Activated CD8-positive, alpha-beta memory T cell treated with anti-CD3 and anti-CD28 coated beads, Interleukin-2, amount 50 U/mL, for 24 hours (primary cell): ENCODE results near the gene CFAP97.
"Not testable (repeated sequence)": the region's sequence is repeated elsewhere in the genome, so short reads cannot be mapped to it uniquely, and the experiment has no call there.

Experiments
- DNase-seq: peaks from one replicate; pipeline ENCODE4 v3.0.0-alpha.2; 2020; ENCODE audit errors: extremely low read depth

The CFAP97 gene

GRCh38 chr4:185142912-185143600 is 60.7 kb downstream of the CFAP97 start, which contains the start of gene SLC25A4:
Gene SLC25A4 (plus strand): TSS chr4:185143266. CDS start chr4:185143373, 107 bp downstream.
- peak; percentile 45 for DNase-seq

GRCh38 chr4:185142564-185142911 is 61.3 kb downstream of the CFAP97 start:
- no peak for DNase-seq

- no peak for DNase-seq
Observed at GRCh38 chr4:185141777-185142176, 62.0 kb downstream of the CFAP97 start.

- no peak for DNase-seq
Observed at GRCh38 chr4:185139736-185140135, 64.1 kb downstream of the CFAP97 start.

GRCh38 chr4:185138161-185138560 is 65.6 kb downstream of the CFAP97 start:
- no peak for DNase-seq

GRCh38 chr4:185137233-185137925 is 66.4 kb downstream of the CFAP97 start:
- no peak for DNase-seq

- no peak for DNase-seq
Observed at GRCh38 chr4:185134307-185134869, 69.4 kb downstream of the CFAP97 start.

- DNase-seq: no peak
Observed at GRCh38 chr4:185128272-185129119, 75.3 kb downstream of the CFAP97 start.

- DNase-seq: no peak
Observed at GRCh38 chr4:185127021-185127925, 76.5 kb downstream of the CFAP97 start.

- DNase-seq: no peak
Observed at GRCh38 chr4:185124006-185124405, 79.8 kb downstream of the CFAP97 start.

GRCh38 chr4:185122681-185123345 is 81.0 kb downstream of the CFAP97 start:
- DNase-seq: no peak

GRCh38 chr4:185120631-185120946 is 83.2 kb downstream of the CFAP97 start:
- DNase-seq: no peak

- DNase-seq: no peak
Observed at GRCh38 chr4:185119927-185120630, 83.7 kb downstream of the CFAP97 start.

GRCh38 chr4:185119467-185119866 is 84.3 kb downstream of the CFAP97 start:
- not testable (repeated sequence) for DNase-seq

- no peak for DNase-seq
Observed at GRCh38 chr4:185118876-185119275, 84.9 kb downstream of the CFAP97 start.

- no peak for DNase-seq
Observed at GRCh38 chr4:185117300-185117934, 86.4 kb downstream of the CFAP97 start.

GRCh38 chr4:185115827-185116232 is 88.0 kb downstream of the CFAP97 start:
- DNase-seq: no peak

- no peak for DNase-seq
Observed at GRCh38 chr4:185113340-185113739, 90.5 kb downstream of the CFAP97 start.

GRCh38 chr4:185112104-185112503 is 91.7 kb downstream of the CFAP97 start:
- DNase-seq: no peak
